HEK293T (cell line): ENCODE data around the gene BAZ1B.

Source experiments
- ARNT ChIP-seq: fragments of 450-650 bp; IDR thresholded peaks from 2 replicates; pipeline ENCODE4 v1.6.1; 2017; ENCODE audit warnings: mild to moderate bottlenecking
- BHLHE40 ChIP-seq: fragments of 450-650 bp; IDR thresholded peaks from 2 replicates; pipeline ENCODE4 v1.6.1; 2016; ENCODE audit warnings: mild to moderate bottlenecking, moderate library complexity, borderline replicate concordance
- ELF4 ChIP-seq: fragments of 450-650 bp; IDR thresholded peaks from 2 replicates; pipeline ENCODE4 v1.6.1; 2017; ENCODE audit warnings: antibody characterized with exemption
- FOXA1 ChIP-seq: fragments of 450-650 bp; IDR thresholded peaks from 2 replicates; pipeline ENCODE4 v1.6.1; 2016; ENCODE audit warnings: mild to moderate bottlenecking
- FOXM1 ChIP-seq: fragments of 450-650 bp; IDR thresholded peaks from 2 replicates; pipeline ENCODE4 v1.6.1; 2017; ENCODE audit warnings: mild to moderate bottlenecking, borderline replicate concordance
- HDGF ChIP-seq: fragments of 450-650 bp; IDR thresholded peaks from 2 replicates; pipeline ENCODE4 v1.6.1; 2017; ENCODE audit warnings: antibody characterized with exemption, borderline replicate concordance
- LEF1 ChIP-seq: fragments of 450-650 bp; IDR thresholded peaks from 2 replicates; pipeline ENCODE4 v1.6.1; 2017; ENCODE audit warnings: mild to moderate bottlenecking, borderline replicate concordance
- NFRKB ChIP-seq: fragments of 450-650 bp; IDR thresholded peaks from 2 replicates; pipeline ENCODE4 v1.6.1; 2016; ENCODE audit warnings: mild to moderate bottlenecking, moderate library complexity
- PKNOX1 ChIP-seq: fragments of 450-650 bp; IDR thresholded peaks from 2 replicates; pipeline ENCODE4 v1.6.1; 2016
- SP1 ChIP-seq: fragments of 450-650 bp; IDR thresholded peaks from 2 replicates; pipeline ENCODE4 v1.6.1; 2017
- SUZ12 ChIP-seq: fragments of 450-650 bp; IDR thresholded peaks from 2 replicates; pipeline ENCODE4 v1.6.1; 2016; ENCODE audit warnings: mild to moderate bottlenecking
- TARDBP ChIP-seq: fragments of 450-650 bp; IDR thresholded peaks from 2 replicates; pipeline ENCODE4 v1.6.1; 2016
- ZNF384 ChIP-seq: fragments of 450-650 bp; IDR thresholded peaks from 2 replicates; pipeline ENCODE4 v1.6.1; 2016

- TF ChIP-seq SP1 (no peak), PKNOX1 (no peak), ELF4 (no peak), ZNF384 (no peak), SUZ12 (no peak), HDGF (no peak), FOXM1 (no peak), NFRKB (no peak), BHLHE40 (no peak), TARDBP (no peak), ARNT (no peak), LEF1 (no peak), FOXA1 (no peak)
Observed at GRCh38 chr7:73537051-73537450, 15.0 kb upstream of the BAZ1B start.
